ENCODE results near the gene KRT81. TPM values are rescaled to one million over a fixed set of nuclear protein-coding genes. Genes with fewer than 3 reads are reported as not detected.

KRT81 gene
- total and polyA plus RNA-seq, 2 donors (not counting 1 experiment from before 2014, with no cell fraction given) = not detected

DNA sequence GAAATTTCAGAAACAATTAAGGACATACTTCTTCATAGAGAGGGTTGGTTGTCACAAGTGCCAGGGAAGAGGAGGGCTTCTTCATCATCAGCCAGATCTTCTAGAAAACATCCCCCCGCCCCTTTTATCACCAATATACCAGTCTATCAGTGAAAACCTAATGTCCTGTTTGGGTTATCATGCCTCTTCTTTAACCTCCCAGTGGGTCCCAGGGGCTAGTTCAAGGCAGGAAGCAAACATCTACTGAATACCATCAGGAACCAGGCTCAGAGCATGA is 30.2 kb downstream of the KRT81 start:
- H3K4me2 ChIP-seq (ENCODE audit: extremely low read depth, insufficient read depth, low read length) = no peak overlapping the region
- no peak for TF ChIP-seq EZH2 (IDR thresholded peaks at IDR 0.05; ENCODE audit: low read length, missing control alignments)
- TF ChIP-seq, protein P1, sequence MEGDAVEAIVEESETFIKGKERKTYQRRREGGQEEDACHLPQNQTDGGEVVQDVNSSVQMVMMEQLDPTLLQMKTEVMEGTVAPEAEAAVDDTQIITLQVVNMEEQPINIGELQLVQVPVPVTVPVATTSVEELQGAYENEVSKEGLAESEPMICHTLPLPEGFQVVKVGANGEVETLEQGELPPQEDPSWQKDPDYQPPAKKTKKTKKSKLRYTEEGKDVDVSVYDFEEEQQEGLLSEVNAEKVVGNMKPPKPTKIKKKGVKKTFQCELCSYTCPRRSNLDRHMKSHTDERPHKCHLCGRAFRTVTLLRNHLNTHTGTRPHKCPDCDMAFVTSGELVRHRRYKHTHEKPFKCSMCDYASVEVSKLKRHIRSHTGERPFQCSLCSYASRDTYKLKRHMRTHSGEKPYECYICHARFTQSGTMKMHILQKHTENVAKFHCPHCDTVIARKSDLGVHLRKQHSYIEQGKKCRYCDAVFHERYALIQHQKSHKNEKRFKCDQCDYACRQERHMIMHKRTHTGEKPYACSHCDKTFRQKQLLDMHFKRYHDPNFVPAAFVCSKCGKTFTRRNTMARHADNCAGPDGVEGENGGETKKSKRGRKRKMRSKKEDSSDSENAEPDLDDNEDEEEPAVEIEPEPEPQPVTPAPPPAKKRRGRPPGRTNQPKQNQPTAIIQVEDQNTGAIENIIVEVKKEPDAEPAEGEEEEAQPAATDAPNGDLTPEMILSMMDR (conservative IDR thresholded peaks at IDR 0.05 in 1 of 2, IDR thresholded peaks at IDR 0.05 in 1 of 2; ENCODE audit: low read depth in 1 of 2, low read length in 2 of 2) = no peak

DNA sequence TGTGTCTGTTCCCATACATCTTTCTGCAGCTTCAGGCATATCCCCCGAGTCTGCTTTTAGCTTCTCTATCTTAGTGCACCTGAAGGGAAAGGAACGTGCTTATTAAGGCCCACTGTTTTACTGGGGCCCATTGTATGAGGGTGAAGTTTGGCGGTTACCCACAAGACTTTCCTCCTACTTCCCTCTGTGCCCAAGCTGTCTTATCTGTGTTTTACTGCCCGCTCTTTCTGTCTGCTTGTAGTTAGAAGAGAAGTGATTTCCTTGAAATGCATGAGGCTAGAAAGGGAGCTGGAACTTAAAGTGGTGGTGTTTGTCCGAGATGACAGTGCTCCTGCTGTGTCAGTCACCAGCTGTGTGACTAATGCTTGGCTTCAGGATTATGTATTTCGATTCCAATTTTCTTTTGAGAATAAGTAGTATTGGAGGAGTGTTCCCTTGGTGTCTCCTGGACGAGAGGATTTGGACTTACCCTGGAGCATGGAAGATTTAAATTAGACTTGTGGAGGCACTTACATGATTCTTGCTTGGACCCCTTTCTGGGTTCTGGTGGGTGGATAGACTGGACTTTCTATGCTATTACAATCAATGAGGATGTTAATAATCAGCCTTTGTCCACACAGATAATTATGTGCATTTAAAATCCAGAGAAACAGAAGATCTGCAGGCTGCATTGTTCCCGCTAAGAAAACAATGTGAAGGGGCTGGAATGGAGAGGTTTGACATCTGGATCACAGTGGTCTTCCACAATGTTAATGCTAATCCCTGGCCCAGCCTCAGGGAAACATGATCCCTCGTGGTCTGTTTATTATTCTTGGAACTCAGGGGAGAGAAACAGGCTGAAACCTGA is 30.8 kb downstream of the KRT81 start:
- no peaks in the 10 kb centered on the region for H3K9me3 ChIP-seq (ENCODE audit: control insufficient read depth, insufficient read depth, low read depth, low read length)
- H3K27ac ChIP-seq (ENCODE audit: insufficient read depth, low read length) = no peak overlapping the region
- no peaks in the 10 kb centered on the region for H4K20me1 ChIP-seq (ENCODE audit: control insufficient read depth, extremely low read depth, insufficient read depth, low read length)
- no peak overlapping the region for H3K4me3 ChIP-seq (replicated peaks in 1 of 4; ENCODE audit: control extremely low read depth in 1 of 4, insufficient read depth in 1 of 4, low read depth in 3 of 4, low read length in 4 of 4)
- no peaks in the 10 kb centered on the region for H3K36me3 ChIP-seq (ENCODE audit: control insufficient read depth, insufficient read depth, low read length)
- H2AFZ ChIP-seq (ENCODE audit: low read length) = no peak overlapping the region
- peaks cover 26% of the 10 kb centered on the region for H3K27me3 ChIP-seq (ENCODE audit: control insufficient read depth, insufficient read depth, low read length)
- H3K4me1 ChIP-seq (ENCODE audit: control insufficient read depth, extremely low read depth, insufficient read depth, low read length) = no peaks in the 10 kb centered on the region
- DNase-seq (ENCODE audit: low read depth in 2 of 2) = peak; percentile 76 to 78
- H3K79me2 ChIP-seq (ENCODE audit: control insufficient read depth, insufficient read depth, low read length) = no peaks in the 10 kb centered on the region
- no peak overlapping the region for H3K4me2 ChIP-seq (ENCODE audit: extremely low read depth, insufficient read depth, low read length)
- H3K9ac ChIP-seq (ENCODE audit: insufficient read depth, low read length) = no peak overlapping the region
- no peak for TF ChIP-seq EZH2 (IDR thresholded peaks at IDR 0.05; ENCODE audit: low read length, missing control alignments)
- TF ChIP-seq, protein P1 (conservative IDR thresholded peaks at IDR 0.05 in 1 of 2, IDR thresholded peaks at IDR 0.05 in 1 of 2; ENCODE audit: low read depth in 1 of 2, low read length in 2 of 2) = no peak

More for the DNA sequence above, 30.2 kb downstream of the KRT81 start:
- DNase-seq (ENCODE audit: low read depth in 2 of 2) = no peak
- Histone ChIP-seq H2AFZ (ENCODE audit: low read length) (no peak overlapping the region), H3K27ac (ENCODE audit: insufficient read depth, low read length) (no peak overlapping the region), H3K36me3 (ENCODE audit: control insufficient read depth, insufficient read depth, low read length) (no peaks in the 10 kb centered on the region), H3K4me3 (replicated peaks in 1 of 4; ENCODE audit: control extremely low read depth in 1 of 4, insufficient read depth in 1 of 4, low read depth in 3 of 4, low read length in 4 of 4) (no peak overlapping the region), H3K4me1 (ENCODE audit: control insufficient read depth, extremely low read depth, insufficient read depth, low read length) (no peaks in the 10 kb centered on the region), H3K9ac (ENCODE audit: insufficient read depth, low read length) (no peak overlapping the region), H3K79me2 (ENCODE audit: control insufficient read depth, insufficient read depth, low read length) (no peaks in the 10 kb centered on the region), H3K9me3 (ENCODE audit: control insufficient read depth, insufficient read depth, low read depth, low read length) (no peaks in the 10 kb centered on the region), H3K27me3 (ENCODE audit: control insufficient read depth, insufficient read depth, low read length) (peaks cover 23% of the 10 kb centered on the region), H4K20me1 (ENCODE audit: control insufficient read depth, extremely low read depth, insufficient read depth, low read length) (no peaks in the 10 kb centered on the region)

DNA sequence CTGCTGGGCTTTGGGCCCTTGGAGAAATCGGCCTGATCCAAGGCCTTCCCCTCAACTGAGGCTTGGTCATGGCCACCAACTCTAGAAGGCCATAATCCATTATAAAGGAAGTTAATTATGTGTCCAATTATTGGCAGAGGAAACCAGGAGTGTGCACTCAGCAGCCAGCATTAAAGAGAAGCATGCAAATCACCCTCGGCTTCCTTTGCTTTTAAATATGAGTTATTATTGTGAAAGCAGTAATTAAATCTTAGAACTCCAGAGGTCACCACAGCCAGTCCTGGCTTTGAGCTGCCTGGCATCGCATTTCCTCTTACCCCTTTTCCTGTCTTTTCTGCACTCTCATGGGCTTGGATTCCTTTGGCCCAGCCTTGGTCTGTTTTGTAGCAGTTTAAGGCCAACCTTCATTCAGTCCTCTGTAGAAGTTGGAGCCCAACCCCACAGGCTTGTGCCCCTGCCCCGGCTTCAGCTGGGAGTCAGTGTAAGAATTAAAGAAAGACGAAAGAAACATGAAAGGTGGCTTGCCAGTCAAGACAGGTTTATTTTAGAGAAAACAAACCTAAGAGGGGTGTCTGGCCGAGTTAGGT is 31.6 kb downstream of the KRT81 start:
- Histone ChIP-seq H3K27ac (ENCODE audit: insufficient read depth, low read length) (no peak overlapping the region), H3K79me2 (ENCODE audit: control insufficient read depth, insufficient read depth, low read length) (no peaks in the 10 kb centered on the region), H3K4me2 (ENCODE audit: extremely low read depth, insufficient read depth, low read length) (no peak overlapping the region), H2AFZ (ENCODE audit: low read length) (no peak overlapping the region), H4K20me1 (ENCODE audit: control insufficient read depth, extremely low read depth, insufficient read depth, low read length) (no peaks in the 10 kb centered on the region), H3K4me1 (ENCODE audit: control insufficient read depth, extremely low read depth, insufficient read depth, low read length) (no peaks in the 10 kb centered on the region), H3K9me3 (ENCODE audit: control insufficient read depth, insufficient read depth, low read depth, low read length) (no peaks in the 10 kb centered on the region), H3K36me3 (ENCODE audit: control insufficient read depth, insufficient read depth, low read length) (no peaks in the 10 kb centered on the region), H3K9ac (ENCODE audit: insufficient read depth, low read length) (no peak overlapping the region), H3K4me3 (replicated peaks in 1 of 4; ENCODE audit: control extremely low read depth in 1 of 4, insufficient read depth in 1 of 4, low read depth in 3 of 4, low read length in 4 of 4) (no peak overlapping the region), H3K27me3 (ENCODE audit: control insufficient read depth, insufficient read depth, low read length) (peaks cover 33% of the 10 kb centered on the region)
- TF ChIP-seq EZH2 (IDR thresholded peaks at IDR 0.05; ENCODE audit: low read length, missing control alignments) = no peak
- TF ChIP-seq, protein P1 (conservative IDR thresholded peaks at IDR 0.05 in 1 of 2, IDR thresholded peaks at IDR 0.05 in 1 of 2; ENCODE audit: low read depth in 1 of 2, low read length in 2 of 2) = no peak
- peak in 1 of 2 donors; percentile 36 for DNase-seq (ENCODE audit: low read depth in 2 of 2)
